Sigmoid colon (tissue), 4 donors: ENCODE results near the gene ZFP37.
"Not testable (repeated sequence)": the region's sequence is repeated elsewhere in the genome, so short reads cannot be mapped to it uniquely, and the experiment has no call there.

ENCODE experiments used
- POLR2AphosphoS5 ChIP-seq, 4 donors: sonication (generic); formaldehyde crosslinking; IDR thresholded peaks; one replicate each; pipeline ENCODE4 v1.6.1; 2017; ENCODE audit warnings: antibody characterized with exemption in 4 of 4
- TF ChIP-seq, protein P1 (sequence below), 4 experiments: fragments of 450-650 bp in 3 of 4; fragments of 200-600 bp in 1 of 4; IDR thresholded peaks; one replicate each; pipeline ENCODE4 v1.5.1; 2016 to 2019; ENCODE audit warnings: antibody characterized with exemption in 4 of 4, mild to moderate bottlenecking in 3 of 4, moderate library complexity in 2 of 4

DNA sequence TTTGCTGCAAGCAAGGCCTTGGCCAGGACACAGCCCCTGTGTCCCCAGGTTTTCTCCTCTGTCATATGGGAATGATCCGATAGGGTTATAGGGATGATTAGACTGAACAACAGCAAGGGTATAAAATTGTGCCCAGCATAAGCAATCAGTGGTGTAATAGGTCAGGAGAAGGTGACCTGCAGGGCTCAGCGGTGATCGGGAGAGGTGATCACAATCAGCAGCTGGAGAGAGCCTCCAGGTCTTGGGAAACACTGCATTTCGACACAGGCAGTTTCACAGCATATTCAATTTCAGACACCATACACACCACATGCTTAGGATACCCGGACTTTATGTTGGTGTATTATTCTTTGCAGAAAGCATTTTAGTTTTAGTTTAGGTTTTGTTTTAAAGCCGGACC is 48.8 kb upstream of the ZFP37 start:
- TF ChIP-seq, protein P1, sequence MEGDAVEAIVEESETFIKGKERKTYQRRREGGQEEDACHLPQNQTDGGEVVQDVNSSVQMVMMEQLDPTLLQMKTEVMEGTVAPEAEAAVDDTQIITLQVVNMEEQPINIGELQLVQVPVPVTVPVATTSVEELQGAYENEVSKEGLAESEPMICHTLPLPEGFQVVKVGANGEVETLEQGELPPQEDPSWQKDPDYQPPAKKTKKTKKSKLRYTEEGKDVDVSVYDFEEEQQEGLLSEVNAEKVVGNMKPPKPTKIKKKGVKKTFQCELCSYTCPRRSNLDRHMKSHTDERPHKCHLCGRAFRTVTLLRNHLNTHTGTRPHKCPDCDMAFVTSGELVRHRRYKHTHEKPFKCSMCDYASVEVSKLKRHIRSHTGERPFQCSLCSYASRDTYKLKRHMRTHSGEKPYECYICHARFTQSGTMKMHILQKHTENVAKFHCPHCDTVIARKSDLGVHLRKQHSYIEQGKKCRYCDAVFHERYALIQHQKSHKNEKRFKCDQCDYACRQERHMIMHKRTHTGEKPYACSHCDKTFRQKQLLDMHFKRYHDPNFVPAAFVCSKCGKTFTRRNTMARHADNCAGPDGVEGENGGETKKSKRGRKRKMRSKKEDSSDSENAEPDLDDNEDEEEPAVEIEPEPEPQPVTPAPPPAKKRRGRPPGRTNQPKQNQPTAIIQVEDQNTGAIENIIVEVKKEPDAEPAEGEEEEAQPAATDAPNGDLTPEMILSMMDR (IDR thresholded peaks at IDR 0.05): not testable (repeated sequence)
- not testable (repeated sequence) for TF ChIP-seq POLR2AphosphoS5 (IDR thresholded peaks at IDR 0.05)
